PC-3 (cell line): ENCODE measurements around the gene ENAH. TPM values are rescaled to one million over a fixed set of nuclear protein-coding genes. Genes with fewer than 3 reads are reported as not detected.

Experiments
- ATAC-seq: fragments of 200-7000 bp; cut with Tn5 transposase; 2 replicates; pipeline ENCODE4 v1.9.1; 2020; ENCODE audit warnings: mild to moderate bottlenecking, moderate library complexity
- BruUV-seq: library from RNA; stranded (reverse); fragments of 400-500 nt; replicated peaks from 2 replicates; lab custom pipeline; 2021; lab: Mats Ljungman, UMichigan
- CTCF ChIA-PET: fragments of 300-600 bp; sonication (Branson Sonifier 250); formaldehyde crosslinking; loops from one replicate; lab custom pipeline; 2022; ENCODE audit warnings: antibody characterized with exemption; lab: Charles Lee
- POLR2A ChIA-PET: fragments of 300-600 bp; sonication (Branson Sonifier 250); formaldehyde crosslinking; loops from one replicate; lab custom pipeline; 2022; ENCODE audit warnings: antibody characterized with exemption; ENCODE audit not compliant: unreplicated experiment; lab: Charles Lee
- DNase-seq: peaks from one replicate; pipeline ENCODE4 v3.0.0-alpha.2; 2015
- H2AFZ ChIP-seq: fragments of 300-600 bp; sonication (generic); 2 replicates; pipeline ENCODE4 v1.6.0; 2016; ENCODE audit warnings: antibody characterized with exemption, low read length
- H3F3A ChIP-seq: fragments of 300-600 bp; sonication (generic); one replicate; pipeline ENCODE4 v1.6.0; 2017; ENCODE audit warnings: antibody characterized with exemption, low read length, control low read depth, mild to moderate bottlenecking; ENCODE audit not compliant: unreplicated experiment
- H3K27ac ChIP-seq: fragments of 300-600 bp; sonication (generic); 2 replicates; pipeline ENCODE4 v1.5.1; 2016; ENCODE audit warnings: mild to moderate bottlenecking, low read length
- H3K27me3 ChIP-seq: fragments of 300-600 bp; sonication (generic); 2 replicates; pipeline ENCODE4 v1.6.1; 2016; ENCODE audit warnings: low read length, mixed read lengths
- H3K36me3 ChIP-seq: fragments of 300-600 bp; sonication (generic); 2 replicates; pipeline ENCODE4 v1.6.1; 2016; ENCODE audit warnings: low read depth, mixed run types, low read length, mixed read lengths
- H3K4me1 ChIP-seq: fragments of 300-600 bp; sonication (generic); 2 replicates; pipeline ENCODE4 v1.5.1; 2016; ENCODE audit warnings: low read length; ENCODE audit not compliant: insufficient read depth
- H3K4me2 ChIP-seq: fragments of 300-600 bp; sonication (generic); 2 replicates; pipeline ENCODE4 v1.6.0; 2016; ENCODE audit warnings: low read length
- H3K4me3 ChIP-seq: fragments of 300-600 bp; sonication (generic); 2 replicates; pipeline ENCODE4 v1.5.1; 2016; ENCODE audit warnings: mild to moderate bottlenecking, low read length, mixed read lengths
- H3K79me2 ChIP-seq: fragments of 300-600 bp; sonication (generic); 2 replicates; pipeline ENCODE4 v1.6.1; 2017; ENCODE audit warnings: low read length, mixed read lengths
- H3K9ac ChIP-seq: fragments of 300-600 bp; sonication (generic); 2 replicates; pipeline ENCODE4 v1.6.0; 2016; ENCODE audit warnings: mild to moderate bottlenecking, low read length
- H3K9me2 ChIP-seq: fragments of 300-600 bp; sonication (generic); replicated peaks from 2 replicates; pipeline ENCODE4 v1.6.1; 2016; ENCODE audit warnings: mixed run types, low read length, mixed read lengths
- H3K9me3 ChIP-seq: fragments of 300-600 bp; sonication (generic); 2 replicates; pipeline ENCODE4 v1.6.1; 2016; ENCODE audit warnings: low read length, mixed read lengths
- H4K20me1 ChIP-seq: fragments of 300-600 bp; sonication (generic); 2 replicates; pipeline ENCODE4 v1.6.1; 2016; ENCODE audit warnings: low read length, mixed read lengths
- EZH2 ChIP-seq: fragments of 300-600 bp; sonication (generic); IDR thresholded peaks from one replicate; pipeline ENCODE4 v1.6.1; 2017; ENCODE audit warnings: antibody characterized with exemption, mild to moderate bottlenecking, low read length; ENCODE audit not compliant: unreplicated experiment
- EZH2phosphoT487 ChIP-seq: fragments of 300-600 bp; sonication (generic); IDR thresholded peaks from 2 replicates; pipeline ENCODE4 v1.6.1; 2018; ENCODE audit warnings: mild to moderate bottlenecking, antibody characterized with exemption, low read length, borderline replicate concordance
- intact Hi-C: fragments of 100-400 bp; cut with micrococcal nuclease; formaldehyde crosslinking; loops from 2 replicates; pipeline ENCODE4 v1.9.0; 2023
- total RNA-seq: library from RNA; depleted of rRNA; stranded (reverse); fragments of >200 nt; gene quantifications from 2 replicates; pipeline ENCODE4 v1.2.3, GENCODE V29; 2014
- TF ChIP-seq, protein P1 (sequence below): fragments of 300-600 bp; sonication (generic); conservative IDR thresholded peaks from 2 replicates; pipeline ENCODE4 v1.5.1; 2017; ENCODE audit warnings: antibody characterized with exemption, low read depth, mild to moderate bottlenecking, low read length

ENAH gene
- total RNA-seq, 1 experiment from 2014 or later, result 96.6 TPM

DNA sequence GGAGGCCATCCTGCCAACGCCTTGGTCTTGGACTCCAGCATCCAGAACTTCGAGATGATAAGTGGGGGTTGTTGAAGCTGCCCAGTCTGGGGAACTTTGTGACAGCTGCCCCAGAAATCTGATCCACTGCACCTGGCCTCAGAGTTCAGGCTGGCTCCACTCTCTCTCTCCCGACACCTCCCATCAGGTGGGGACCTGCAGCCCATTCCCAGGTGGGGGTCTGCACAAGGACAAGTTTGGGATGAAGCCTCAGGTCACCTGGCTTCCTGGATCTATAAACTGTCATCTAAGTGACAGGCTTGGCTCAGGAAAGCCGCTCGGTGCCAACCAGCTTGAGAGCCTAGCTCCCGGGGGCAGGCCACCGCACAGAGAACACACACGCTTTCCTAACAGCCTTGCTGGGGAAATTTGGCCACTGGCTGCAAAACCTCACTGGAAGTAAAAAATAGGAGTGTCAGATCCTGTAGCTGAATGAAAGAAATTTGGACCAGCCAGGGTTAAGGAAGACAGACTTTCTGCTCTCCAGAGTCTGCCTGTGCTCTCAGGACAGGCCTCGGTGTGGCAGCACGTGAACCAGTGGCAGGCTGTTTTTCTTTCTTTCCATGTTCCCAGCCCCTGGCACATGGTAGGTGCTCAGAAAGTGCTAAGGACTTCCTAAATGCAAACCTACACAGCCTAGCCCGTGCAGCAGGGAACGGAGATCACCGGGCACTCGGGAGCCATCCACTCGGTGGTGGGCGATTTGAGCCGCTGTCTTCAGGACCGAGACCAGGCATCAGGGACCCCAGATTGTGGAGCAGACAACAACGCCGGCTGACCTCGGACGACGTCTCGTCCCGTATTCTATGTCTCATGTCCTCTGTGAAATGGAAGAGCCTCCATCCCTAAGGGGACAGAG lies 182.5 kb downstream of the ENAH start:
- no peaks in the 10 kb centered on the region for H3K79me2 ChIP-seq
- no peak overlapping the region for H3K4me3 ChIP-seq
- H3F3A ChIP-seq, result no peaks in the 10 kb centered on the region
- no peak for DNase-seq
- H2AFZ ChIP-seq, result no peak overlapping the region
- peaks cover 15% of the 10 kb centered on the region for H3K4me1 ChIP-seq
- BruUV-seq, result no TSS peak
- H3K36me3 ChIP-seq, result no peaks in the 10 kb centered on the region
- no peaks in the 10 kb centered on the region for H4K20me1 ChIP-seq
- no peak overlapping the region for H3K4me2 ChIP-seq
- TF ChIP-seq EZH2, result no peak
- no peak for TF ChIP-seq EZH2phosphoT487
- TF ChIP-seq, protein P1, sequence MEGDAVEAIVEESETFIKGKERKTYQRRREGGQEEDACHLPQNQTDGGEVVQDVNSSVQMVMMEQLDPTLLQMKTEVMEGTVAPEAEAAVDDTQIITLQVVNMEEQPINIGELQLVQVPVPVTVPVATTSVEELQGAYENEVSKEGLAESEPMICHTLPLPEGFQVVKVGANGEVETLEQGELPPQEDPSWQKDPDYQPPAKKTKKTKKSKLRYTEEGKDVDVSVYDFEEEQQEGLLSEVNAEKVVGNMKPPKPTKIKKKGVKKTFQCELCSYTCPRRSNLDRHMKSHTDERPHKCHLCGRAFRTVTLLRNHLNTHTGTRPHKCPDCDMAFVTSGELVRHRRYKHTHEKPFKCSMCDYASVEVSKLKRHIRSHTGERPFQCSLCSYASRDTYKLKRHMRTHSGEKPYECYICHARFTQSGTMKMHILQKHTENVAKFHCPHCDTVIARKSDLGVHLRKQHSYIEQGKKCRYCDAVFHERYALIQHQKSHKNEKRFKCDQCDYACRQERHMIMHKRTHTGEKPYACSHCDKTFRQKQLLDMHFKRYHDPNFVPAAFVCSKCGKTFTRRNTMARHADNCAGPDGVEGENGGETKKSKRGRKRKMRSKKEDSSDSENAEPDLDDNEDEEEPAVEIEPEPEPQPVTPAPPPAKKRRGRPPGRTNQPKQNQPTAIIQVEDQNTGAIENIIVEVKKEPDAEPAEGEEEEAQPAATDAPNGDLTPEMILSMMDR, result no peak
- no peaks in the 10 kb centered on the region for H3K9me3 ChIP-seq
- ChIA-PET CTCF (no interaction called here), POLR2A (no interaction called here)
- H3K27ac ChIP-seq, result no peak overlapping the region
- intact Hi-C loops, result no loop called here
- no peak overlapping the region for H3K9ac ChIP-seq
- H3K9me2 ChIP-seq, result no peaks in the 10 kb centered on the region
- H3K27me3 ChIP-seq, result no peaks in the 10 kb centered on the region
- ATAC-seq, result no peak

DNA sequence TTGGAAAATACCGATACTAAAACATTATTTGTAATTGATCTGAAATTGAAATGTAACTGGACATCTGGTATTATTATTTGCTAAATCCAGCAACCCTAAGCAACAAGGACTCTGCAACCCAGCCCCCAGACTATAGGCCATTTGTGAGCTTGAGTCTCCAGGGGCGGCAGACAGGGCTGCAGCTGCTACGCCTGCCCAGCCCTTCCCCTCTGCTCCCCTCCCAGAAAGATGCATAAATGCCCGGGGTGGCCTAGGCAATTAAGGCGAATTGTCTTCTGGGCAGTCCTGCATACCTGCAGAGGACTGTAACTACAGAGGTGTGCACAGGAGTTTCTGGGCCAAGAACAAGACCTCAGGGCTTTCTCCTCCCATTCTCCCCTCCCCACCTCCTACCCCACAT lies 183.9 kb downstream of the ENAH start:
- H3K27me3 ChIP-seq, result no peaks in the 10 kb centered on the region
- peaks cover 20% of the 10 kb centered on the region for H3K4me1 ChIP-seq
- intact Hi-C loops, result no loop called here
- H3K27ac ChIP-seq, result no peak overlapping the region
- H3K4me3 ChIP-seq, result no peak overlapping the region
- ATAC-seq (no peak), DNase-seq (no peak)
- no peak overlapping the region for H2AFZ ChIP-seq
- BruUV-seq, result no TSS peak
- H3K36me3 ChIP-seq, result no peaks in the 10 kb centered on the region
- POLR2A ChIA-PET, result no interaction called here
- H3F3A ChIP-seq, result no peaks in the 10 kb centered on the region
- no peaks in the 10 kb centered on the region for H4K20me1 ChIP-seq
- no peaks in the 10 kb centered on the region for H3K79me2 ChIP-seq
- TF ChIP-seq, protein P1, result no peak
- TF ChIP-seq EZH2, result no peak
- no peak for TF ChIP-seq EZH2phosphoT487
- CTCF ChIA-PET, result no interaction called here
- no peak overlapping the region for H3K9ac ChIP-seq
- H3K9me3 ChIP-seq, result no peaks in the 10 kb centered on the region
- H3K4me2 ChIP-seq, result no peak overlapping the region
- H3K9me2 ChIP-seq, result no peaks in the 10 kb centered on the region
